RWPE1 (cell line): ENCODE data around the gene MTG2.
A peak's percentile ranks its signal among the peaks of the same experiment; 100 is the strongest.

Experiments
- CTCF ChIA-PET: fragments of 350-600 bp; sonication (Branson Sonifier 250); formaldehyde crosslinking; extraction: SDS; loops from one replicate; lab custom pipeline; 2021; lab: Yijun Ruan, JAX
- POLR2A ChIA-PET: fragments of 400-600 bp; formaldehyde crosslinking; extraction: SDS; loops from one replicate; lab custom pipeline; 2020; ENCODE audit warnings: antibody characterized with exemption; ENCODE audit not compliant: low non-redundant PET; lab: Yijun Ruan, JAX
- DNase-seq: peaks from one replicate; pipeline ENCODE4 v3.0.0; 2012; ENCODE audit warnings: low spot score
- H3K27ac ChIP-seq: fragments of 450-650 bp; 2 replicates; pipeline ENCODE4 v1.5.1; 2017
- TF ChIP-seq, protein P1 (sequence below): fragments of 450-650 bp; conservative IDR thresholded peaks from 2 replicates; pipeline ENCODE4 v1.5.1; 2017; ENCODE audit warnings: low read depth, mild to moderate bottlenecking

Gene MTG2

GRCh38 chr20:62227591-62227976 lies 44.8 kb downstream of the MTG2 start:
- DNase-seq, result no peak
- TF ChIP-seq, protein P1, sequence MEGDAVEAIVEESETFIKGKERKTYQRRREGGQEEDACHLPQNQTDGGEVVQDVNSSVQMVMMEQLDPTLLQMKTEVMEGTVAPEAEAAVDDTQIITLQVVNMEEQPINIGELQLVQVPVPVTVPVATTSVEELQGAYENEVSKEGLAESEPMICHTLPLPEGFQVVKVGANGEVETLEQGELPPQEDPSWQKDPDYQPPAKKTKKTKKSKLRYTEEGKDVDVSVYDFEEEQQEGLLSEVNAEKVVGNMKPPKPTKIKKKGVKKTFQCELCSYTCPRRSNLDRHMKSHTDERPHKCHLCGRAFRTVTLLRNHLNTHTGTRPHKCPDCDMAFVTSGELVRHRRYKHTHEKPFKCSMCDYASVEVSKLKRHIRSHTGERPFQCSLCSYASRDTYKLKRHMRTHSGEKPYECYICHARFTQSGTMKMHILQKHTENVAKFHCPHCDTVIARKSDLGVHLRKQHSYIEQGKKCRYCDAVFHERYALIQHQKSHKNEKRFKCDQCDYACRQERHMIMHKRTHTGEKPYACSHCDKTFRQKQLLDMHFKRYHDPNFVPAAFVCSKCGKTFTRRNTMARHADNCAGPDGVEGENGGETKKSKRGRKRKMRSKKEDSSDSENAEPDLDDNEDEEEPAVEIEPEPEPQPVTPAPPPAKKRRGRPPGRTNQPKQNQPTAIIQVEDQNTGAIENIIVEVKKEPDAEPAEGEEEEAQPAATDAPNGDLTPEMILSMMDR, result no peak
- ChIA-PET CTCF (interaction anchor here (0.6 to 1.2 kb wide), 3 partner anchors 50 to 1274 kb away, joined by 3 to 4 read pairs (median 3); no protein-coding TSS in a partner anchor), POLR2A (no interaction called here)
- H3K27ac ChIP-seq, result no peak overlapping the region

DNA sequence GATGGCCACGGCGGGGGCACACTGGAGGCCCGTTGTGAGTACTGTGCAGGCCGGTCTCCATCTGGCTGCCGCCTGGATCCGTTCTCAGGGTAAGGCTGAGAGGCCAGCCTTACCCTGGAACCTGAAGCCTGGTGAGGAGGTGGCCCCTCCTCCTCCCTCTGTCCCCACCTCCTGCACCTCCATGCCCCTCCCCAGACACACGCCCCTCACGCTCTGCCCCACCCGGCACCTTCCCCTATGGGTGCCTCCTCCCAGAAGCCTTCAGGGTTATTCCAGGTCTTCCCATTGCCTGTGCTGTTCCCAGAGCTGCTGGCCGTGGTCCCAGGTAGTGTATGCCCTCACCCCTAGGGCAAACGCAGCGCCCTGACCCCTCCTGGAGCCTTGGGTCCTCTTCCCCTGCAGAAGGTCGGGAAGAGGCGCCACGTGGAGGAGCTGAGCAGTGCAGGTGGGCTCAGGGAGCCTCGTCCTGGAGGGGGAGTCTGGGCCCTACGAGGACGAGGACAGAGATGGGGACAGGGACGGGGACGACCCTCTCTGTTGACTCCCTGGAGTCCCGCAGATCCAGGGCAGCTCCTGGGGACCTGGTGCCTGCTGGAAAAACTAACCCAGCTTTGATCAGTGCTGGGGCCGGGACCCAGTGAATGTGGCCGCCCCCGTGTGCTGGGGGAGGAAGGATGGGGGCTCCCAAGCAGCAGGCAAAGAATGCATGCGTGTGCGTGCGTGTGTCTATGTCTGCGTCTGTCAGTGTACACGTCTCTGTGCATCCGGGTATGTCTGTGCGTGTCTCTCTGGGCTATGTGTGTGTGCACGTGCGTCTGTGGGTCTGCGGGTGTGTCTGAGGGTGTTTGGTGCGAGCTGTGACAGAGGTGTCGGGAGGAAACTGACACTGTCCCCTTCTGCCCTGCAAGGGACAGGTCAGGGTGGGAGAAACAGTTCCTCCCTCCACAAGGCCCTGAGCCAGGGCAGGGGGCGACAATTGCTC lies 45.4 kb downstream of the MTG2 start:
- CTCF ChIA-PET, result interaction anchor here (0.7 to 1.2 kb wide), 3 partner anchors 9 to 217 kb away, joined by 3 to 4 read pairs (median 4); no protein-coding TSS in a partner anchor
- no peak for DNase-seq
- peak overlapping the region; percentile 2; the same call in 1 of the 2 replicates for H3K27ac ChIP-seq
- TF ChIP-seq, protein P1, result no peak
- POLR2A ChIA-PET, result no interaction called here

DNA sequence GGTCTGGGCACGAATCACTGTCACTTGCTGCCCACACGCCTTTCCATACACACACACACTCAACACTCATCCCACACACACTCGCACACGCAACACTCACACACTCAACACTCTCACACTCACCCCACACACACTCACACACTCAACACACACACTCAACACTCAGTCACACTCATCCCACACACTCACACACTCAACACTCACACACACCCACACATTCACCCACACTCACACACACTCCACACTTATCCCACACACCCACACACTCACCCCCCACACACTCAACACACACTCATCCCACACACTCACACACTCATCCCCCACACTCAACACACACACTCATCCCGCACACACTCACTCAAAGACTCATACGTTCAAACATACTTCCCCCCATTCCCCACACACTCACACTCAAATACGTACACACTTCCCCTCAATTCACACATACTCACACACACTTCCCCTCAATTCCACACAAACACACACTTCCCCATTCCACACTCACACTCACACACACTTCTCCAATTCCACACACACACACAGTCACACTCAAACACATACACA lies 46.2 kb downstream of the MTG2 start:
- CTCF ChIA-PET, result interaction anchor here (0.9 to 1.2 kb wide), 2 partner anchors 10 to 218 kb away, joined by 4 read pairs; no protein-coding TSS in a partner anchor
- no peak for DNase-seq
- TF ChIP-seq, protein P1, result no peak
- POLR2A ChIA-PET, result no interaction called here
- H3K27ac ChIP-seq, result peak overlapping the region; percentile 2; the same call in 1 of the 2 replicates

DNA sequence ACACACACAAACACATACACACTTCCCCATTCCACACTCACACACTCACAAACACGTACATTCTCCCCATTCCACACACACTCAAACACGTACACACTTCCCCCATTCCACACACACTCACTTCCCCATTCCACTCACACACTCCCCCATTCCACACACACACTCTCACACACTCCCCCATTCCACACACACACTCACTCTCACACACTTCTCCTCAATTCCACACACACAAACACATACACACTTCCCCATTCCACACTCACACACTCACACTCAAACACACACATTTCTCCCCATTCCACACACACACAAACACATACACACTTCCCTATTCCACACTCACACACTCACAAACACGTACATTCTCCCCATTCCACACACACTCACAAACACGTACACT lies 46.8 kb downstream of the MTG2 start:
- DNase-seq, result no peak
- no peak overlapping the region for H3K27ac ChIP-seq
- POLR2A ChIA-PET, result no interaction called here
- TF ChIP-seq, protein P1, result no peak
- CTCF ChIA-PET, result no interaction called here

DNA sequence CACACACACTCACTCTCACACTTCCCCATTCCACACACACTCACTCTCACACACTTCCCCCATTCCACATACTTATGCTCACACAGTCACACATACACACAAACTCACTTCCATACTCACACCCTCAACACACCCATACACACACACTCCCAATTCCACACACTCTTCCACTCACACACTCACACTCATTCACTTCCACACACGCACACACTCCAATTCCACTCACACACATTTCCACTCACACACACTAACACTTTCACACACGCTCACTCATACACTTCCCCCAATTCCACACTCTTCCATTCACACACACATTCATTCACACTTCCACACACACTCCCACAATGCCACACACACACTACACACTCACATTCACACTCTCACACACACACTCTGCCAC lies 47.4 kb downstream of the MTG2 start:
- no peak overlapping the region for H3K27ac ChIP-seq
- DNase-seq, result no peak
- POLR2A ChIA-PET, result no interaction called here
- CTCF ChIA-PET, result no interaction called here
- TF ChIP-seq, protein P1, result no peak

- TF ChIP-seq, protein P1, result no peak
- ChIA-PET CTCF (no interaction called here), POLR2A (no interaction called here)
- H3K27ac ChIP-seq, result no peak overlapping the region
- DNase-seq, result no peak
Observed at GRCh38 chr20:62230696-62231095, 47.9 kb downstream of the MTG2 start.
